Muscle of arm (tissue), 14 donors: ENCODE measurements around the gene ZNF860. TPM values are rescaled to one million over a fixed set of nuclear protein-coding genes. Genes with fewer than 3 reads are reported as not detected.

Experiments
- DNase-seq: peaks from one replicate; pipeline ENCODE4 v3.0.0-alpha.2; 2013
- long read RNA-seq, 11 donors: transcript quantifications; one replicate each; lab custom pipeline, GENCODE V29; 2026
- polyA plus RNA-seq, 12 donors: library from polyadenylated mRNA; unstranded; fragments of 120-200 nt; gene quantifications; one replicate each; pipeline ENCODE4 v1.2.1, GENCODE V29; 2013; ENCODE audit not compliant: insufficient read length in 12 of 12

The ZNF860 gene
- 1 to 10 TPM in 3 of 12 donors, under 1 TPM in 7, not detected in 2; 0.43 to 2.3 (median 0.74) TPM for polyA plus RNA-seq
- long read RNA-seq, donor 1, partial matches to known transcripts: 0 of 1 reads
- long read RNA-seq, donor 1, other reads (novel, unspliced or antisense): 0 of 1 reads
- long read RNA-seq, donor 2: 0 reads
- long read RNA-seq, donor 3: 0 reads
- long read RNA-seq, donor 4: 0 reads
- long read RNA-seq, donor 5: 0 reads
- long read RNA-seq, donor 6: 0 reads
- long read RNA-seq, donor 7: 0 reads
- long read RNA-seq, donor 8: 0 reads
- long read RNA-seq, donor 9: 0 reads
- long read RNA-seq, donor 10: 0 reads
- long read RNA-seq, donor 11: 0 reads

DNA sequence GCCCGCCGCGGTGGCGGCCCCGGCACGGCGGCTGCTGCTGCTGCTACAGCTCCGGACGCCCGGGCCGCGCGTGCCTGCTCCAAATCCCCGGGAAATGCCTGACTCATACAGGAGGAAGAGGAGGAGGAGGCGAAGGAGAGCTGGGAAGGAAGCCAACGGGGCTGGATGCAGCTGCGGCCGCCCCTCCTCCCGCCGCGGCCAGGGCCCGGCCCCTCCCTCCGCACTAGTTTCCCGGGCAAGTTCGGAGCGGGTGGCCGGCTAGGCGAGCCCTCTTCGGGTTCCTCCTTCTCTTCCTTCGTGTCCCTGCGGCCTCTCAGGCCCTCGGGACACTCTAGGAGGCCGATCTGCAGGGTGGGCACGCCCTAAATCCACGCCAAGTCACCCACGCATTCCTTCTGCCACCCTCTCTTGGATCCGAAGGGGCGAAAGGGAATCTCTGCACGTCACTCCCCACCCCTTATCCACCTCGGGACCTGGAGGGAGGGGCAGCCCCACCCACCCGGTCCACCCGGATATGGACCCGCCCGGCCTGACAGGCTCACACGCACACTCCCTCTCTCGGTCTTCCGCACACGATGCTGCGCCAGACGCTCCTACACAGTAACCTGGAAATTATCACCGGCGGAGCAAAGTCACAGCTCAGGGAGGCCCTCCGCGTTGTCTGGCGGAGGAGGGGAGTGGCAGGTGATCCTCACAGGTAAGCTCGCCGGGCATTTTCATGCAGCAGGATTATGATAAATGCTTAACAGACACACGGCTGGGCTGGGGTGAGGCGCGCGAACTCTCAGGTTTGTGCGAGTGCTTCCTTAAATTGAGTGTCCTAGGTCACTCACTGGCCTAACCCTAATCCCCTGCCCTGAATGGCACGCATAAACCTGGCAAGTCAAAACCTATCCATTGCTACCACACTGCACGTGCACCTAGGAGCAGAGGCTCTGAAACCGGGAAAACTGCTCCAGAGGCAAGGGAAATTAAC is at the start of gene ZNF860, which contains the start of gene OSBPL10:
Gene ZNF860 (plus strand): TSS at position 545 of the 976 bp plus-strand sequence. CDS start 7,330 bp downstream, outside the sequence.
Gene OSBPL10 (minus strand): TSS at position 57 of the 976 bp plus-strand sequence. CDS start 83 bp downstream, outside the sequence.
- peak; percentile 90 for DNase-seq

DNA sequence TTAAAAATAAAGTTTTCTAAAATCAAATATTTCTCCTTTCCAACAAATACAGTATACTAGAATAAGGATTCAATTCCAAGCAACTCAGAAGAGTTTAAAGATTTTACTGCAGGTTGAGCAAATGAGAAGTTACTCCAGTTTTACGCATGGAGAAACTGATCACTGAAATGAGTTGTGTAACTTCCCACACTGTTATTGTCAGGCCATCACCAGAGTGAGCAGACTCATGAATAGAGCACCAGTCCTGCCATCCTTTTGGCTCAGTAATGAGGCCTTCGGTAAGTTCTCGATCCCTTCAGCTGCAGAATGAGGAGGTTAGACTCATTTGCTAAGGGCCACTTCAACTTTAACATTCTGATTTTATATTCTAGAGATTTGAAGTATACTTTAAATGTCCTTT is 48.6 kb upstream of the ZNF860 start:
- no peak for DNase-seq

DNA sequence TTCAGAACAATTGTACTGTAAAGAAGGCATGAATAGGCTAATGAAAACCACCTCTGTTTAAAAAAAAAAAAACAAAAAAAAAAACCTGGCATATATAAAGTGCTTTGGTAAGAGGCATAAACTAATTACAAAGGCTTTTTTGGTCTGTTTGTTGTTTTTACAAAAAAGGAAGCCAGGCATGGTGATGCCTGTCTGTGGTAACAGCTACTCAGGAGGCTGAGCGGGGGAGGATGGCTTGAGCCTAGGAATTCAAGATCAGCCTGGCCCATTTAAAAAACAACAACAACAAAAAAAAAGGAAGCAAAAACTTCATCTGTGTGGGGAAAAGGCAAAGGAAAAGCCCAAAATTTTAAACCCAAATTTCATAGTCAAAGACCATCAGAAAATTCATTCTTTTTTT is 47.5 kb upstream of the ZNF860 start:
- DNase-seq: no peak

DNA sequence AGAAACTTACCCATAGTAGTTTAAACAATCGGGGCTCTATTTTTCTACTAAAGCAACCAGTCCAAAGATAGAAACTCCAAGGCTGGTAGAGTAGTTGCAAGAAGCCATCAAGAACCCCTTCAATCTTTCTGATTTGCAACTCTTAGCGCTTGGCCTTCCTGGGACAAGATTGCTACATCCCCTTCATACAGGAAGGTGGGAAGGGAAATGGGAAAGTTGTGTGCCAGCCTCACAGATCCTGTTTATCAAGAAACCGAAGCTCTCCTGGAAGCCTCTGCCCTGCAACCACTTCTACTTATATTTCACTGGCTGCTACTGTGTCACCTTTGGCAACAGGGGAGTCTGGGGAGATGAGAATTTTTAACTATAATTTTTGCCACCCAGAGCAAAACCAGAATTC is 46.7 kb upstream of the ZNF860 start:
- DNase-seq: no peak

DNA sequence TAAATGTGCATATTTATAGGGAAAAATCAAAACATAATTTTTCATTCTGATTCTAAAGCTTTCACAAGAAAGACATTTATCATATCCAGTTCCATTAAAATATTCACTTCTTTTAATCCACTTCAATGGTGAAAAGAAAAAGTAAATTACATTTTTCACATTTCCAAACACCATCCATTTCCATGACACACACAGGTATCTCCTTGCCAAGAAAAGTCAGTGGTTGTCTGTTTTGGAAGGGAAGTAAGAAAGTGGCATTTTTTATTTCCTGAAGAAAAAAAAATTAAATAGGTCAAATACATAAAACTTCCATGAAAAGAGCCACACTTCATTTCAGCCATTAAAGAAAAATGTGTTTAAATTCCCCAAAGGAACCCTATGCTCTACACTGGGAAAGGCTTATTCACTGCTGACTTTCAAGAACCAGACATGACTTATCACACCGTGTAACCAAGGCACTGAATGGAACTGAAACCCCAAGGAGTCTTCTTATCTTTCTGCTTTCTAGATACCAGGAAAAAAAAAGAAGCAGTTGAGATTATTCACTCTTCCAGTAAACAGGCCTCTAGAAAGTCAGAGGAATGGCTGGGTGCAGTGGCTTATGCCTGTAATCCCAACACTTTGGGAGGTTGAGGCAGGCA is 45.0 kb upstream of the ZNF860 start:
- no peak for DNase-seq

DNA sequence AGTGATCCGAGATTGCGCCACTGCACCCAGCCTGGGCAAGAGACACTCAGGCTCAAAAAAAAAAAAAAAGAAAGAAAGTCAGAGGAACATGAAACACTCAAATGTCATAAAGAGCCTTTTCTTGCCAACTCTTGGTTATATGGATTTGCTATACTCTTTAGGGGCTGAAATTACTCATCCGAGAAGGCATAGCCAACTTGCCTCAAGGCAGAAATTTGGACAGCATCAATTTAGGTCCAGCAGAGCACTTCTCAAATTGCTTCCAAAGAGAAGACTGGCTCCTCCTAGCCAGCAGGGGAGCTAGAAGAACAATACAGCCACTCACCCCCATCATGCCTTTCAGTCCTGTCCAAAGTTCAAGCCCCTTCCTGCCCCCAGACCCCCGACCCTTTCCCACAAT is 44.3 kb upstream of the ZNF860 start:
- no peak for DNase-seq

DNA sequence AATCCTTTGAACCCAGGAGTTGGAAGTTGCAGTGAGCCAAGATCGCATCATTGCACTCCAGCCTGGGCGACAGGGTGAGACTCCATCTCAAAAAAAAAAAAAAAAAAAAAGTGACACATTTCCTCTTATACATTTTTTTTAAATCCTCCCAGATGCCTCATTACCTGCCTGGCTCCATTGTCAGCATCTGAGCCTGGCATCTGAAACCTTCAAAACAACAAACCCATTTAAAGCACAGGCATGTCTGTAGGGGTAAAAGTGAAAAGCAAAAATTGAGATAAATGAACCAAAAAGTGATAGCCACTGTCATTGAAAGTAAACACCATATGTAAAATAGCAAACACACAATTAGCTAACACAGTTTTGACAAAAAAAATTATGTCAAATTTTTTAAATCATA is 39.1 kb upstream of the ZNF860 start:
- no peak for DNase-seq

DNA sequence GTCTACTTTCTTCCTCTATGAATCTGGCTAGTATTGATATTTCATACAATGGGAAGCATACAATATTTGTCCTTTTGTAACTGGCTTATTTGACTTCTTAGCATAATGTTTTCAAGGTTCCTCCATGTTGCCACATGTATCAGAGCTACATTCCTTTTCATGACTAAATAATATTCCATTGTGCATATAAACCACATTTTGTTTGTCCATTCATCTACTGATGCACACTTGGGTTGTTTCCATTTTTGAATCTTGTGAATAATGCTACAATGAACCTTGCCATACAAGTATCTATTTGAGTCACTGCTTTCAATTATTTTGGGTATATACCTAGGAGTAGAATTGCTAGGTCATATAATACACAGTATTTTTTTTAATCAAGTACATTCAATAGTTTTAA is 38.5 kb upstream of the ZNF860 start:
- no peak for DNase-seq

DNA sequence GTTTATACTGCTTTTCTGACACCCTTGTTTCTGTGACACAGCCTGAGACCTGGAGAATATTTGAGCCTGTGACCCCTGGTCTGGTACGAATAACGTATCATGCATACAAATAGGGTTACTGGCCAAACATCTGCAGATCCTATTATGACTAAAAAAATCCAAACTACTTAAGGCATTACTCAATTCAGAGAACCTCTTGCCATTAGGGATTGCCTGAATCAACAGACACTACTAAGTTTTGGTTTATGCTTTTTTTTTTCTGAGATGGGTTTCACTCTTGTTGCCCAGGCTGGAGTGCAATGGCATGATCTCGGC is 35.9 kb upstream of the ZNF860 start:
- DNase-seq: peak; percentile 76

DNA sequence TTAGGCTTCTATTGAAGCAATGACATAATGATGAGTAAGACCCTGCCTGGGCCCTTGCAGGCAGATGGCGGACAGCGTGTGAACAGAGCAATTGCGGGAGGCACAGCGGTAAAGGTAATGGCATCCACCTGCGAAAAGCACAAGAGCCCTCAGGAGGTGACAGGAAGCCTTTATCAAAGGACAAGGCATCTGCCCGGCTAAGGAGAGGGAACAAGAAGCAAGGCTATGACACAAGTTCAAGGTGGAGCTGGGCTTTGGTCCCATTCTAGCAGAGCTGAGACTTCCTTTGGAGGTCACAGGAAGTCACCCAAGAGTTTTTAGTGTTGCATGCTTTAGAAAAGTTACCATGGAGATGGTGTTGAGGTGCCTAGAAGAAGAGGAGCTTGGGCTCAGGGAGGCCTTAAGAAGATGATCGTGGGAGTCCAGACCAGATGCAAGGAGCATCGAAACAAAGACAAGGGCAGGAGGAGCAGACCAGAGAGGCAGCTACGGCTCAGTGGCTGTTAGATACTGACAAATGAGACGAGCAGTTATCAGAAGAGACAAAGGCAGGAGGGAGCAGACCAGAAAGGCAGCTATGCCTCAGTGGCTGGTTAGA is 35.0 kb upstream of the ZNF860 start:
- peak; percentile 45 for DNase-seq

DNA sequence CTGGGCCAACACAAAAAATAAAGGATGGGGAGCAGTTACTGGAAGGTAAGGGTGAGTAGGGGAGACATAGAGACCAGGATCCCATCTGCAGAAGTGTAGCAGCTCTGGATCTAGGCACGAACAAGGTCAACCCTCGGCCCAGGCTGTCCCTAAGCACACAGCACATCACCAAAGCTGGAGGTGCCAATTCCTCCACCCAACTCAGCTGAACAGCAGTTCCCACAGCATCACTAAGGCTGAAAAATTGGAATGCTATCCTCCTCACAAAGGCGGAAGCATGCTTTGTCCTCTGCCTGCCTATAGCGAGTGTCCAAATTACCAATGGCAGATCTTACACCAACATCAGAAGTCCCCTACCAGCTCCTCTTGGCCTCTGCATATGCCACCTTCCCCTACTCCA is 34.4 kb upstream of the ZNF860 start:
- DNase-seq: no peak

DNA sequence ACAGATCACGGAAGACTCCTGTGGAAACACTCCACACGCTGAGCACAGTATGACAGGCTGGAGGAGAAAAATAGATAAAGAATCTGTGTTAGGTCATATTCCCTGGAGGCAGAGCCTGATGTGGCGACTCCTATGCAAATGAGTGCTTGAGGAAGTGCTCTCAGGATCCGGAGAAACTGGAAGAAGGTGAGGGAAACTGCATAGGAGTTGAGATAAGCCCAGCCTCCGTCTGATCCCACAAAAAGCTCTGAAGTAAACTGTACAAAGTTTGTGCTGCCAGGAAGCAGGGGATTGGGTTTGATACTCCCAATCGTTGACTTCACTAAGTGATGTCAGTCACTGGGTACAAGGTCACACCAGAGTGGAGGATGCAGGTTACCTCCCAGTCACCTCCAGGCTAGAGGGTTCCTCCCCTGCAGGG is 33.9 kb upstream of the ZNF860 start:
- no peak for DNase-seq

DNA sequence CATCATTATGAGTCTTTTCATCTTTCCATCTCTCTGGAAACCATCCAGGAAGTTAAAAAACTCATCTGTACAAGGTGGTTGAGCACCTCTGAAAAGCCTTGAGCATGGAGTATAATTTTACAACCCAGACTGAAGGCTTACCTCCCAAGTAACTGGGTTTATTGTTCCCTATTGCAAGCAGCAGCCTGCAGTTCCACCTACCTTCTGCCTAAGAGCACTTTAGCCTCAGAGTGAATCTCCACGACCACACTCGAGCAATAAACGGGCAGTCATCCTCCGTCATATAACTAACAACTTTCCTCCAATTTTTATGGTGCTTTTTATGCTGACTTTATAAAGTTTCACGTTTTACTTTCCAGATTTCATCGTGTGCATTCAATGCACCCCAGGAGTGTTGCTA is 33.3 kb upstream of the ZNF860 start:
- no peak for DNase-seq

DNA sequence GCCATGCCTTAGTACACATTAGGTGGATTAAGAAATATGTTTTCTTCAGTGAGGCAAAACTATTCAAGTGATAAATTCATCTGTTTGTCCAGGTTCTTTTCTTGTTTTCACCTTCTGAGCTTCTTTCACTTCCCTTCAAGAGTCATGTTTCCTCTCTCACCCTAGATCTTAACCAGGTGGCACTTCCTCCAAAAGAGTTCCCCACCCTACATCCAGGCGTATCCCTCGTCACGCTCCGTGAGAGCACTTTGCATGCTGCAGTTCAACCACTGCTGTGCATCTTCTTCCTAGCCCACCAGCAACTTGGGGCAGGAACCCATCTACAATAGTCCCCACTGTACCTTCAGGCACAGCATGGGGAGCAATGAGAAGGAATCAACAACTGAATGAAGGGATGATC is 29.3 kb upstream of the ZNF860 start:
- DNase-seq: no peak

DNA sequence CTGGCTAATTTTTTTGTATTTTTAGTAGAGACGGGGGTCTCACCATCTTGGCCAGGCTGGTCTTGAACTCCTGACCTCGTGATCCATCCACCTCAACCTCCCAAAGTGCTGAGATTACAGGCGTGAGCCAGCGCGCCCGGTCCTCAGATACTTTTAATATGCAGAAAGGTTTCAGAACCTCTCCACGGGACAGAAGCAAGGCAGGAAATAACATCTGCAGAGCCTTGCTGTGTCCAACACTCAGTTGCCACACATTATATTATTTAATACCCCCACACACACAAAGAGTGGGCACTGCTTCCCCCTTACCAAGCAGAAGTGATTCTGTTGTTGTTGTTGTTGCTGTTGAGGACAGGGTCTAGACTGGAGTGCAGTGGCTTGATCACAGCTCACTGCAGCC is 28.5 kb upstream of the ZNF860 start:
- DNase-seq: no peak

DNA sequence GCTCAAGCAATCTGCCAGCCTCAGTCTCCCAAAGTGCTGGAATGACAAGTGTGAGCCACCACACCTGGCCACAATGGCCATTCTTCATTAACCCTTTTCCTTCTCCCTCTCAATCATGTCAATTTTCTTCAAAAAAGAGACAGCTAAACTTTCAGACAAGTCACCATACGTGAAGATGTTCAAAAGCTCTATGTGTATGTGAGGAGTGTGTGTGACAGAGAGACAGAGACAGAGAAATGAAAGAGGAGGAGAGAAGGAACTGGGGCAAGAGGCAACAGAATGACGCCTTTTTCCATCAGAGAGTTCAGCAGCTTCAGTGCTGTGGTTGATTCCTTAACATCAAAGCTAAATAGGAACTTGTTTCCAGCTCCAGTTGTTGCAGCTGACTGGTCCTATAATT is 27.9 kb upstream of the ZNF860 start:
- DNase-seq: no peak

DNA sequence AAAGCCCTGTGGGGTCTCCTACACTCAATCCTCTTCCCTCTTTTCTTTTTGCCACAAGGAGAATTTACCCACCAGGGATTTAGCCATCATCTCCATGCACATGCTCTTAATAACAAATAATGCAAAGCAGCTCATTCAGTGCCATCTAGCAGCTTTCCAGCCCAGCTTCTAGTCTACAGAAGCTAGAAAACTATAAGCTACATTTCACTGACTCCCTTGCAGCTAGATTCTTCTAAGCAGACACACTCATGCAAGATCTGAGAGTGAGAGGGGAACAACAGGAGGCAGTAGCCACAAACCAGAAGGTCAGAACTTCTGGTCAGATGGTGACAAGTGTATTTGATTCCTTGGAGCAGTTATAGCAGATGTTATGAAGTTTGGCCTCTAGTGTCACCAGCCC is 26.0 kb upstream of the ZNF860 start:
- no peak for DNase-seq

DNA sequence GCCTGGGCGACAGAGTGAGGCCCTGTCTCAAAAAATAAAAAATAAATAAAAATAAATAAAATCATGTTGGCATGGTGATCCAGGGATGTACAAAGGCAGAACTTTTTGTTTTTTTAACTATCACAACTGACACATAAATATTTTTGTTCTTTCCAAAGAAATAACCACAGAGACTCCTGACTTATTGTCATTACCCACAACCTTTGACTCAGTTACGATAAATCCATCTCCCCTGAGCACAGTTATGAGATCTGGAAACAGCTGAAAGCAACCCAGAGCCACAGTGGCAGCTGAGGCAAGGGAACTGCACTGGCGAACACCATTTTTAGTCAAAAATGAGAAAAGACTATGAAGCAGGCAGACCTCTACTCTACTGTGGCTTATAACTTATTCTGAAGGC is 24.4 kb upstream of the ZNF860 start:
- DNase-seq: no peak

DNA sequence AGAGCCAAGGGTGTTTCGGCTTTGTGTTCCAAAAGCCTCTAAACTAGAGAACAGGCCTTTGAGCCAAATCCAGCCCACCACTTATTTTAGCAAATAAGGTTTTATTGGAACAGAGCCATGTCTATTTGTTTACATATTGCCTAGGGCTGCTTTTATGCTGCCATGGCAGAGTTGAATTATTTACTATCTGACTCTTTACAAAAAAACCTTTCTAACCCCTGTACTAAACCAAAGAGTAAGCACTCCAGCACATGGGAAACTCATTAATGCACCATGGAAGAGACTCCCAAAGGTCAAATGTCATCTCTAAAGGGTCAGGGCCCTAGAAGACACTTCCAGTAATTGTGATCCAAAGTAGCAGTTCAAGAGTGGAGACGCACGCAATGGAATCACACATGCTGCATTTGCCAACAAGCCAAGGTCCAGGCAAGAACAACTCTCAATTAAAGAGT is 22.8 kb upstream of the ZNF860 start:
- peak; percentile 53 for DNase-seq

DNA sequence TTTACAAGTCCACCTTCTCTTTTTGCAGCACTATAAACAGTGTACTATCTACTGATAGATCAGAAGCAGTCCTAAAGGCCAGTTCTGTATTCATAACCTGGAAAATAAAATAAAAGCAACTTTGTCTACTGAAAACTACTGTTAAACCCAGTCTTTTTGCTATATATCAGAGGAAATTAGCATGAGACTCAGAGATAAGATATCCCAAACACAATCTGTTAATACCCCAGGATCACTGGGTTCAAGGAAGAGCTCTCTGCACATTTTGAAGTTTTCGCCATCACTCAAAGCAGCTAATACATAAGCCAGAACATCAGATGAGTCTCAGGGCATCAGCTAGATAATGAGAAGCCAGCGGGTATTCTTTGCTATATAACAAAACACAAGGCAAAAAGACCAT is 22.3 kb upstream of the ZNF860 start:
- no peak for DNase-seq

DNA sequence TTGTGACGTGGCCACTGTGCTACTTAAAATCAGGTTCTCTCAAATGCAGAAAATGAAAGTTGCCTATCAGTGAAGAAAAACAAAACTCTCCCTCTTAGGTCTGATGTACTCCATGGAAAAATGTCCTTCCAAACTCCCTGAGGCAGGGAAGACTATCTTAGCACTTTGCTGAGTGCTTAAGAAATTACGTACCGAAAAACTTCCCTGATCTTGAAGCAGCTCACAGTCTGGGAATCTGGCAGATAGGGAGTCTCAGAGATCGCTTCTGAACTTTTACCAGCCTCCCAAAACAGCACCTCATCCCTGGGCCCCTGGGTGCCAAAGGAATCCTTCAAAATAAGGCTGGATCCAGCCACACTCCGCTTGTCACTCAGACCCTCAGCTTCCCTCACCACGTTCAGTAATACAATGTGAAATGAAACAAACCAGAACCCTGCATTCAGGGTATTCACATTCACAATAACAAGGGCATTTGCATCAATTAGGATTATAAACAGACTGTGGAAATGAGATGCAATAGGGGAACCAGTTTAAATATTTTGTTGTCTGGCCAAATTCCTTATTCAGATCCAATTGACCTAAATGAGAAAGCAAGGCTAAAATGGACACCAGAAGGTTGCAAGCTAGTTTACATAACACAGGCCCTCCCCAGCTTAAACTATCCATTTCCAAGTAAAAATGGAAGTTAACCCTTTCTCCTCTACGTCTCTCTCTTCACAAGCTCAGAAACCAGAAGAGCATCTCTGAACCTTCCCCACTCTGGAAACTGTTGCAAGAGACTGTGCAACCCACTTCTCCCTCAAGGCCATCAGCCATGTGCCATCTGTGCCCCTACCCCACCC is 21.4 kb upstream of the ZNF860 start:
- peak; percentile 48 for DNase-seq
